GM12801 (cell line): ENCODE data around the gene SPATA17.

Experiments
- TF ChIP-seq, protein P1 (sequence below): IDR thresholded peaks from one replicate; pipeline ENCODE4 v1.5.1; 2011; ENCODE audit warnings: control low read depth; ENCODE audit not compliant: insufficient read length; ENCODE audit errors: extremely low read depth

SPATA17 gene

DNA sequence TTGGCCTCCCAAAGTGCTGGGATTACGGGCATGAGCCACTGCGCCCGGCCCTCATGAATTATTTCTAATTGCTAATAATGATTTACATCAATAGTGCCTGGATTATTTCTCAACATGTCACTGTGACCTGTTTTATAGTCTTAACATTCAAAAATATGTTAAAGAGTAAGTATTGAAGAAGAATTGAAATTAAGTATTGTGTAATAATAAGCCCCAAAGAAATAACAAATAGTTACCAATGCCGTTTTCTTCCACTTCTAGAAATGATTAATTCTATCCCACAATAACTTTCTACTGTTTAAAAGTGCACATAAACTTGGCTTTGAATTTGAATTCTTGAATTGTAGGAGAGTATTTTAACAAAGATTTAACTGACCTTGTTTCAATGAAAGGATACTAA is 19.5 kb downstream of the SPATA17 start:
- TF ChIP-seq, protein P1, sequence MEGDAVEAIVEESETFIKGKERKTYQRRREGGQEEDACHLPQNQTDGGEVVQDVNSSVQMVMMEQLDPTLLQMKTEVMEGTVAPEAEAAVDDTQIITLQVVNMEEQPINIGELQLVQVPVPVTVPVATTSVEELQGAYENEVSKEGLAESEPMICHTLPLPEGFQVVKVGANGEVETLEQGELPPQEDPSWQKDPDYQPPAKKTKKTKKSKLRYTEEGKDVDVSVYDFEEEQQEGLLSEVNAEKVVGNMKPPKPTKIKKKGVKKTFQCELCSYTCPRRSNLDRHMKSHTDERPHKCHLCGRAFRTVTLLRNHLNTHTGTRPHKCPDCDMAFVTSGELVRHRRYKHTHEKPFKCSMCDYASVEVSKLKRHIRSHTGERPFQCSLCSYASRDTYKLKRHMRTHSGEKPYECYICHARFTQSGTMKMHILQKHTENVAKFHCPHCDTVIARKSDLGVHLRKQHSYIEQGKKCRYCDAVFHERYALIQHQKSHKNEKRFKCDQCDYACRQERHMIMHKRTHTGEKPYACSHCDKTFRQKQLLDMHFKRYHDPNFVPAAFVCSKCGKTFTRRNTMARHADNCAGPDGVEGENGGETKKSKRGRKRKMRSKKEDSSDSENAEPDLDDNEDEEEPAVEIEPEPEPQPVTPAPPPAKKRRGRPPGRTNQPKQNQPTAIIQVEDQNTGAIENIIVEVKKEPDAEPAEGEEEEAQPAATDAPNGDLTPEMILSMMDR: no peak

DNA sequence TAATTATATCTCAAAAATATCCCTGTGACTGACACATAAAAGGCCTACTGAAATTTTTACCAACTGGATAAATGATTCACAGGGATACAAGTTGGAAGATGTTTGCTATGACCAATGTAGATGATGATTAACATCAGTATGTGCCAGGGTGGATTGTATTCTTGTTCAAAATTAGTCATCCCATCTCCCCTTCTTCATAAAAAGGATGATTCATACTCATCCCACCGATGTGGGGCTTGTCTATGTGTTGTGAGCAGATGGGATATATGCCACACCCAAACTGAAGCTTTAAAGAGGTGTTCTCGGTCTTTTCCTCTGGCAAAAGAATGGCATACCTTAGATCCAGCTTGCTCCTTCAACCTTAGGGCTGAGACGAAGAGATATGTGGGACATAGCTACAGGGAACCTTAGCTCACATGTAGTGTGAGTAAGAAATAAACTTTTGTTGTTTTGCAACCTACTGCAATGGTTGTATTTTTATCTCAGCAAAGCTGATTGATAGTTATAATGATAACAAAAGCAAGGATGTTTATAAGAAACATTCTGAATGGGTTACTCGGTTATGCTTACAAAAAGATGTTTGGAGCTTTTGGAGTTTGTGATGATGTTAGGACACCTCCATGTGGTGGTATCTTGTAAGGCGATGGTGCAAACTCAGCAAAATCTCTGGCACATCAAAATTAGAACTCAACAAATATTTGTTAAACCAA is 29.4 kb downstream of the SPATA17 start:
- TF ChIP-seq, protein P1: no peak

DNA sequence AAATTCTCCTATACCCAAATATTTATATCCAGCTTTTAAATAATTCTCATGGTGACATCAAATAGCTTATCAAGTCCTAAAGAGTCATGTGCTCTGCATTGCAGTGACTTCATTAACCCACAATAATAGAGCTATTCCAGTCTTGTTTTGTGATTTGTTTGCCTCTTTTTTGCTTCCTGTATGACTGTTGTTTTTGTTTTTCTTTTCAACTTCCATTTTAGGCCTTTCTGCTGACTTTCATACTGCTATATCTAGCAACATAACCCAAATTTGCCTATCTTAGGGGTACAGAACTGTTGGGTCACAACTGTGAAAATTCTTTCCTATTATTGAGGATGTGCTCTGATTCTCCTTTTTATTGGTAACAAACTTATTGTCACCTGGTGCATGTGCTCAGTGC is 30.3 kb downstream of the SPATA17 start:
- TF ChIP-seq, protein P1: no peak

DNA sequence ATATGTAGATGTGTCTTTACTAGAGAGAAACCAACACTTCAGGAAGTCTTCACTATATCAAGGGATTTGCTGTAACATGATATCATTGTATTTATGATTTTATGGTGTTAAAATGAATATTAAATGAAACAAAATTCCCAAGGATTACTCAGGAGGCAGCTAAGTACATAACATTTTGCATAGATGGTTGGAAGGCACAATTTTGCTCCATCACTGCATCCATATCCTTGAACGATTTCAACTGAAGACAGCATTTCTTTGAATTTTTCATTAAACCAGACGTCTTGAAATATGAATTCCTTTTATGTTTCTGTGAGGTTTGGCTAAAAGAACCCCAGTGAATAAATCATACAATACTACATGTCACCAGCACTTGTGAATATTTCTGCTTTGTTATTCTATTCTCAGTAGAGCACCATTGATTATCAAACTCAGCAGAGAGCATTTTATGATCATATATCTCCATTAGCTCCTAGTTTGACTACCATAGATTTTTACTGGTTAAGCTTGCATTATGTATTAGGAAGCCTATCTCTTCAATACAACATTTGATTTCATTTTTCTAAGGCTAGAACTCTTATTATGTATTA is 37.3 kb downstream of the SPATA17 start:
- TF ChIP-seq, protein P1: no peak

DNA sequence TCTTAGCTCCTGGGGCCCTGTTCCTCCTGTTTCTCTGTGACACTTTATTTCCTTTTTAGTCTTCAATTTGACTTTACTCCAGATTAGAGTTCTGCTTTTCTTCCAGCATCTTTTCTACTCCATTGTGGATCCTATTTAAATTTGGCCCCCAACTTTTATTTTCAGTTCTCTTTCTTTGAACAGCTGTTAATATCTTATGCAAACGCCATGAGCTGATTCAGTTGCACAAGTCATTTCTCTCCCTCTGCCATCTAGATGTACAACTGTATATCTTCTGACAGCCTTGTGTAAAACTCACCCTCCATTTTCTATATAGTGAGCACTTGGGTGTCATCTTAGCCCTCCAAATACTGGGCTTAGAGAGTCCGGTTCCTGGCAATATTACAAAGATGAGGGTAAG is 42.2 kb downstream of the SPATA17 start:
- TF ChIP-seq, protein P1: no peak

DNA sequence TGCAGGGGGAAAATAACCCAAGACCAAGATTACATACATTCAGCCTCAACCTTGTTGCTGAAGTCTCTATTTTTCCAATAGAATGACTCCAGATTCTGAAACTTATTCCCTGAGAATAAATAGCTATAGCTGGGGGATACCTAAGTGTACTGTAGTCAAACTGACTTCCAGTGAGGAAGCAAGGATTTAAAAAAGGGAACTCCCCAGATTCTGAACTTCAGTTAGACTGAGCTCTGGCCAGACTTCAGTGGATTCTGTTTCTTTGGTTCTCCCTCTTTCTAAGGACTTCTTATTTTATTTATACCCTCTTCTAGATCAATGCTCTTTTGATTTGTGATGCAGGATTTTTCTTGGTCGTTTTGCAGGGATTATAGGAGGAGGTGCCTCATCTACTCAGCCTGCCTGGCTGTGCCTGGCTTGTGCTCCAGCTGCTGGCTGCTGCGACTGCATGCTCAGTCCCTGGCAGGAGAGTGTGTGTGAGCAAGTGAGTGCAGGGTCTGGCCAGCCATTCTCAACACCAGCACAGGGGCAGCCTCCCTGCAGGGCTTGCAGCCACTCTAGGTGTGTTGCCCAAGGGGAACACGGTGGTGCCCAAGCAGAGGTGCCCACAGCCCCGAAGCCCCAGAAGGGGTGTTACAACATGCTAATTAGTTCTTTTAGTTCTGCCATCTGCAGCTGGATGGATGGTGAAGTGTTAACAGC is 43.0 kb downstream of the SPATA17 start:
- TF ChIP-seq, protein P1: no peak

DNA sequence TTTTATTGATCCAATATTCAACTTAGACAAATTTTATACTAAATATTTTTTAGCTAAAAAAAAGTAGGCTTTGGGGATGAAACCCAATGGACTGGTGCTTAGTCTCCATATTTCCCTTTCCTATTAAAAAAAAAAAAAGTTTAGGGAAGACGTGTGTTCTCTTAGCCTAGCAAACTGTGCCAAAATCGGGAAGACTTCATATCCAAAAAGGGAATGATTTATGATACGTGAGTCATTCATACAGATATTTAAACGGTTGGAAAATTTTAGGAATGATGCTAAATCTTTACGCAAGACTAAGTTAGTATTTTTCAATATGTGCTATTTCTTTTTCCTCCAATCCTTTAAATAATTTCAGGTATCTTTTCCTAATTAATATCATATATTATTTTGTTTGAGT is 50.7 kb downstream of the SPATA17 start:
- TF ChIP-seq, protein P1: no peak
